Cardiac fibroblast (primary cell): ENCODE data around the gene ZNF335.
"Not testable (repeated sequence)": the region's sequence is repeated elsewhere in the genome, so short reads cannot be mapped to it uniquely, and the experiment has no call there.

Source experiments
- DNase-seq, 2 donors: peaks; one replicate each; pipeline versions ENCODE4 v3.0.0 to v3.0.0-alpha.2; 2010; ENCODE audit warnings: low read depth in 2 of 2
- H3K4me3 ChIP-seq, 2 donors: replicated peaks in 1 of 2; 1 replicate in 1 of 2; 2 replicates in 1 of 2; pipeline ENCODE4 v1.5.1; 2011; ENCODE audit warnings: low read depth in 2 of 2, low read length in 2 of 2, mild to moderate bottlenecking in 2 of 2, moderate library complexity in 1 of 2
- TF ChIP-seq, protein P1 (sequence below): IDR thresholded peaks from one replicate; pipeline ENCODE4 v1.5.1; 2011; ENCODE audit warnings: low read depth, mild to moderate bottlenecking, low read length, inconsistent platforms

Gene ZNF335

DNA sequence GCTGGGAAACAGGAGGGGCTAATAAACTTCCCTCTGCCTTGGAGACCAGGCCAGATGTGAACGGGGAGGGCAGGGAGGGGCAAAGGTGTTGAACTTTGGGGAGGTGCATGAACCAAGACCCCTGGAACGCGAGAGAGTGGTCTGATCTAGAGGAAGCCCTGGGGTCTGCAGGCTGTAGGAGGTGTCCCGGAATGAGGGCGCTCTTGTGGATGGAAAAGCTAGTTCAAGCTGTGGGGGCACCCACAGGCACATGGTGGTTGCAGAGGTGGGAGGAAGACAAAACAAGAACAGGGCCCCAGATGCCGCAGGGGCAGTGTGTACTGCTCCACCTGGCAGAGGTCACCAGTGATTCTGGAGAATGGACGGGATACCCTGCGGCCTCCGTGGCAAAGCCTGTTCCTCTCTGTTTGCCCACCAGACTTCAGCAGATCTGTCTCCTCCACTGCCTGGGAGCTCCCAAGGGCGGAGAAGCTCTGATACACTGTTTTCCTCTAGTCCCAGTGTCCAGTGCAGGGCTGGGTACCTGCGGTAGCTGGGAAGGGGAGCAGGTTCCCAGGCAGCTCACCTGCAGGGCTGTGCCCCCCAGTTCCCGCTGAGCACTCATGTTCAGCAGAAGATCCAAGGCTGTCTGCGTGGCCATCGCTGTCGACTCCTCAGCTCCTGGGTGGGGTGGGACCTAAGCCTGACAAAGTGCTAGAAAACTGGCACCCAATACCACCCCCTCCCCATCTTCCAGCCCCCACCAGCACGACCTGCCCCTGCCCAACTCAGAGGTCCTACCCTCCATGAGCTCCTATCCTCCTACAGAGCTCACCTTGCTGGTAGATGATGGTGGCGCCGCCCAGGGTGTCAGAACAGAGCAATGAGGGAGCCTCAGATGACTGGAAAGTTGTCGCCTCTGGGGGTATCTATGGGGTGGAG lies 14.7 kb downstream of the ZNF335 start:
- TF ChIP-seq, protein P1, sequence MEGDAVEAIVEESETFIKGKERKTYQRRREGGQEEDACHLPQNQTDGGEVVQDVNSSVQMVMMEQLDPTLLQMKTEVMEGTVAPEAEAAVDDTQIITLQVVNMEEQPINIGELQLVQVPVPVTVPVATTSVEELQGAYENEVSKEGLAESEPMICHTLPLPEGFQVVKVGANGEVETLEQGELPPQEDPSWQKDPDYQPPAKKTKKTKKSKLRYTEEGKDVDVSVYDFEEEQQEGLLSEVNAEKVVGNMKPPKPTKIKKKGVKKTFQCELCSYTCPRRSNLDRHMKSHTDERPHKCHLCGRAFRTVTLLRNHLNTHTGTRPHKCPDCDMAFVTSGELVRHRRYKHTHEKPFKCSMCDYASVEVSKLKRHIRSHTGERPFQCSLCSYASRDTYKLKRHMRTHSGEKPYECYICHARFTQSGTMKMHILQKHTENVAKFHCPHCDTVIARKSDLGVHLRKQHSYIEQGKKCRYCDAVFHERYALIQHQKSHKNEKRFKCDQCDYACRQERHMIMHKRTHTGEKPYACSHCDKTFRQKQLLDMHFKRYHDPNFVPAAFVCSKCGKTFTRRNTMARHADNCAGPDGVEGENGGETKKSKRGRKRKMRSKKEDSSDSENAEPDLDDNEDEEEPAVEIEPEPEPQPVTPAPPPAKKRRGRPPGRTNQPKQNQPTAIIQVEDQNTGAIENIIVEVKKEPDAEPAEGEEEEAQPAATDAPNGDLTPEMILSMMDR, result no peak
- no peak for DNase-seq
- H3K4me3 ChIP-seq, result no peak overlapping the region

DNA sequence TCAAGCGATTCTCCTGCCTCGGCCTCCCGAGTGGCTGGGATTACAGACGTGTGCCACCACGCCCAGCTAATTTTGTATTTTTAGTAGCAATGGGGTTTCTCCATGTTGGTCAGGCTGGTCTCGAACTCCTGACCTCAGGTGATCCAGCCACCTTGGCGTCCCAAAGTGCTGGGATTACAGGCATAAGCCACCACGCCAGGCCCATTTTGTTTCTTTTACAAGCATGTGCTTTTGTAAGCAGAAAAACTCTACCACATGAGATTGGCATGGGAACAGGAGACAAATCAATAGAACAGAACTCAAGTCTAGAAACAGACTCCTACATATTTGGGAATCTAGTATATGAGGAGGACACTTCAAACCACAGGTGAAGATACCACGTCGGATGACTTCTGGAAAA lies 15.7 kb downstream of the ZNF335 start:
- not testable (repeated sequence) for DNase-seq, H3K4me3 ChIP-seq

DNA sequence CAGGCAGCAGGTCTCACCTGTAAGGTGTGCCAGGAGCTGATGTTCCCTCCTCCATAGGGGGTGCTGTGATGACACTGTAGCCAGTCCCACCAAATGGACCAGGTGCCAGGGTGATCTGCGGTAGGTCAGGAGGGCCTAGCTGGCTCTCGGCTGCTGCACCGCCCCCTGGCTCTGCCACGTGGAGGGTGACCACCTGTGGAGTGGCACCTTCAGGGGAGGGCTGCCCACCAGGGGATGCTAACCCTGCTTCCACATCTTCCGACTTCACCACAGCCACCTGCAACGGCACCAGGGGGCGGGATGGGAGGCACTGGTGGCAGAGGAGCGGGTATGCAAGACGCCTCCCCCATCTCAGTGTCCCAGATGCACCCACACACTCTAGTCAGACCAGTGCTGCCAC lies 18.3 kb downstream of the ZNF335 start:
- TF ChIP-seq, protein P1, result no peak
- no peak for DNase-seq
- H3K4me3 ChIP-seq, result no peak overlapping the region

DNA sequence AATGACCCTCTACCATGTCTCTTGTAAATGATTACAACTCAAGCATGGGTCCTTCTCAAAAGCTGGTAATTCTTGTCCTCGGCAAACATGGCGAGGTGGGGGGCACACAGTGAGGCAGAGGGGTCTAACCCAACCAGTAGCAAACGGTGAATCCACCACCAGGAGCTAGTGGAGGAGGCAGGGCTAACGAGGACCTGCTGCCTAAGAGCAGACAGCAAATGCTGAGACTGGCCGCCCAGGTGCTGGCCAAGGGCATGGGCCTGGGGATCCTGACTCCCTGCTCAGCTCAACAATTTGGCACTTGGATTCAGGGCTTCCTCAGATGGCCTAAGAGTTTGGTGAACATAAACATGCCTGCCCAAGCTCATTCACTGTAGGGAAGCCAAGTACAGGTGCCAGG lies 19.1 kb downstream of the ZNF335 start:
- DNase-seq, result no peak
- H3K4me3 ChIP-seq, result no peak overlapping the region
- TF ChIP-seq, protein P1, result no peak

DNA sequence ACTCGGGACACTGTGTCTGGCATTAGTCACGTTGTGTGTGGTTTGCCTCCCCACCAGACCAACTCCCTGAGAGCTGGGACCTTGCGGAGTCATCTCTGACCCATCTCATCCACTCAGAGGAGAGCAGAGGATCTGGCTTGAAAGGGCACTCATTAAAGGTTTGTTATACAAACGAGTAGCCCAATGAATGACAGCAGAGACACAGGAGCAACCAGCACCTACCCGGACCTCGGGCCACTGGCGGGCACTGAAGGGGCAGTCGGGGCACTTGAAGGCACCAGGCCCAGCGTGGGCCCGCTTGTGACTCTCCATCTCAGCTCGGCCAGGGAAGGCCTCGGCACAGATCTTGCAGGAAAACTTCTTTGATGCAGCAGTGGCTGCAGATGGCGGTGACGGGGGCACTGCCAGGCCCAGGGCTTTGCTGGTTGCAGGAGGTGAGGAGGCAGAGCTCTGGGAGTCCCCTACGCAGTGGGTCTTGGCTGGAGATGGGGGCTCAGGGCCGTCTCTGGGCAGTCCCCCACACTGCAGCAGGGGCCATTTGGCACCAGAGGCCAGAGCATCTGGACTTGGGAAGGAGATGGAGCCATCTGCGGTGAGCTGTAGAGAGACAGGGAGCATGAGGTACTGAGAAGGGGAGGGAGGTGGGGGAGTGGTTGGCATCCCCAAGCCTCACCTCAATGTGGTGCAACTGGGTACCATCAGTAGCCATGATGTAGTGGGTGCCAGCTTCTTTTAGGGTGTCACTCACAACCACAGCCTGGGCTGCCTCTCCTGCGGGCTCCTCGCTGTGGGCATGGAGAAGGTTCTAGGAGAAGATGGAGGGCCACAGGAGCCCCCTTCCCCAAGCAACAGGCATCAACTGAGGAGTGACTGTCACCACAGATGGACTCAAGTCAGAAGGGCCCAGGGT lies 19.8 kb downstream of the ZNF335 start:
- no peak overlapping the region for H3K4me3 ChIP-seq
- TF ChIP-seq, protein P1, result no peak
- no peak for DNase-seq

DNA sequence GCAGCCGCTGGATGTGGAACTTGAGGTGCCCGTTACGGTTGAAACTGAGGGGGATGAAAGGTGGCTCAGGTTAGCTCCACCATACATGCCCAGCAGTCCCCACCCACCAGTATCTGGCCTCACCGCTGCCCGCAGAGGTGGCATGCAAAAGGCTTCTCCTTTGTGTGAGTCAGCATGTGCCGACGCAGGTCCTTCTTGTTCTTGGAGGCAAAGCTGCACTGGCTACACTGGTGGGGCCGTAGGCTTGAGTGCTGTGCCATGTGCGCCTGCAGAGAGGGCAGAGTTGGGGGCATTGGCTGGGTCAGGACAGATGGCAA lies 21.7 kb downstream of the ZNF335 start:
- no peak for DNase-seq
- TF ChIP-seq, protein P1, result no peak
- no peak overlapping the region for H3K4me3 ChIP-seq
